Activated gamma-delta T cell (primary cell): Measurements from ENCODE around the gene DNAH8.

Experiments used
- DNase-seq: peaks from one replicate; lab custom pipeline; 2025; lab: John Stamatoyannopoulos, UW

DNAH8 gene

GRCh38 chr6:39075807-39076622 is 360.9 kb downstream of the DNAH8 start:
- DNase-seq = no peak

GRCh38 chr6:39076623-39077535 is 361.8 kb downstream of the DNAH8 start:
- no peak for DNase-seq

GRCh38 chr6:39077882-39078594 is 362.9 kb downstream of the DNAH8 start:
- DNase-seq = no peak

- DNase-seq = no peak
Measured at GRCh38 chr6:39078695-39079094, 363.6 kb downstream of the DNAH8 start.

- DNase-seq = no peak
Measured at GRCh38 chr6:39079197-39080125, 364.4 kb downstream of the DNAH8 start.
